Measurements from ENCODE around the gene ALDH1L2. TPM values are rescaled to one million over a fixed set of nuclear protein-coding genes. Genes with fewer than 3 reads are reported as not detected.

The ALDH1L2 gene
- total RNA-seq, 1 experiment from 2014 or later: 1.9 TPM

DNA sequence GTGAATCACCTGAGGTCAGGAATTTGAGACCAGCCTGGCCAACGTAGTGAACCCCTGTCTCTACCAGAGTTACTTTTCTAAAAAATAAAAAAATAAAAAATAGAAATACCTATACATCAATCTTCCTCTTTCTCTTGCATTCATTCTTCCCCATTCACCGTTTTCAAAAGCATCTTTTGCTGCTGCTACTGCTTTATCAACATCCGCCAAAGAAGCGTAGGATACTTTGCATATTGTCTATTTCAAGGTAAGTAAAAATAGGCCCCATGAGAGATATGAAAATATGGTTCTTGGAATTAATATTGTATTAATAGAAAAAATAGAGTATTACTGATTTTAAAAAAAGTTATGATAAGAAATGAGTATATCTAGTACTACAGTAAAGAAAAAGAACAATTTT is 32.3 kb downstream of the ALDH1L2 start:
- Histone ChIP-seq H2AFZ (ENCODE audit: low read length) (no peak overlapping the region), H3K27ac (ENCODE audit: insufficient read length, low read depth, low read length) (no peak overlapping the region), H2BK20ac (ENCODE audit: low read depth, low read length, poor library complexity, severe bottlenecking) (no peak overlapping the region), H3K14ac (ENCODE audit: insufficient read depth, low read length) (no peak overlapping the region), H3K23me2 (ENCODE audit: insufficient read length, low read depth, low read length, poor library complexity, severe bottlenecking) (no peaks in the 10 kb centered on the region), H3K79me2 (ENCODE audit: insufficient read depth, low read length) (no peaks in the 10 kb centered on the region), H2BK5ac (ENCODE audit: insufficient read length, low read length) (no peak overlapping the region), H3K27me3 (ENCODE audit: insufficient read depth, low read length) (no peaks in the 10 kb centered on the region), H2BK15ac (ENCODE audit: low read depth, low read length) (no peak overlapping the region), H3T11ph (ENCODE audit: low read length) (no peak overlapping the region), H3K4me1 (ENCODE audit: insufficient read depth, low read length) (no peaks in the 10 kb centered on the region), H2AK5ac (ENCODE audit: insufficient read length, low read length) (no peak overlapping the region), H3K56ac (ENCODE audit: insufficient read length, low read depth, low read length) (no peak overlapping the region), H3K4ac (ENCODE audit: low read depth, low read length) (no peak overlapping the region), H4K5ac (ENCODE audit: insufficient read length, low read depth, low read length) (no peak overlapping the region), H2BK12ac (ENCODE audit: insufficient read length, low read depth, low read length) (no peak overlapping the region), H3K18ac (ENCODE audit: insufficient read length, low read depth, low read length) (no peak overlapping the region), H3K79me1 (ENCODE audit: insufficient read depth, low read depth, low read length, poor library complexity, severe bottlenecking) (no peaks in the 10 kb centered on the region), H3K23ac (ENCODE audit: insufficient read length, low read depth, low read length) (no peak overlapping the region), H4K20me1 (ENCODE audit: control insufficient read depth, insufficient read depth, insufficient read length) (no peaks in the 10 kb centered on the region), H3K9ac (ENCODE audit: extremely low read depth, insufficient read length, low read length) (no peak overlapping the region), H4K91ac (ENCODE audit: insufficient read length, low read depth, low read length) (no peak overlapping the region), H3K9me3 (ENCODE audit: control insufficient read depth, low read depth, low read length) (no peaks in the 10 kb centered on the region), H4K8ac (replicated peaks; ENCODE audit: insufficient read length, low read depth, low read length) (no peak overlapping the region), H2BK120ac (ENCODE audit: low read depth, low read length, poor library complexity, severe bottlenecking) (no peak overlapping the region), H3K4me2 (ENCODE audit: insufficient read depth, insufficient read length, low read length) (no peak overlapping the region)
- Mint-ChIP-seq H3K4me1 (peaks cover 2 to 4% of the 10 kb centered on the region in 2 experiments; a peak in 3 of 4 replicates), H3K4me3 (no peak overlapping the region), H3K36me3 (ENCODE audit: insufficient read depth in 1 of 3, low read depth in 3 of 3) (peaks cover 6 to 17% (median 15%) of the 10 kb centered on the region in 3 experiments), H3K27me3 (ENCODE audit: low read depth) (no peaks in the 10 kb centered on the region), H3K27ac (no peak overlapping the region), H3K9me3 (peaks cover 10 to 13% of the 10 kb centered on the region in 2 experiments; a peak in 4 of 5 replicates)
- no peak for DNase-seq
- no CpG with 5 or more reads among the region's 4 CpGs for WGBS (ENCODE audit: extremely low coverage, insufficient read length, low lambda C conversion rate)
- TF ChIP-seq CTCF (conservative IDR thresholded peaks at IDR 0.05): no peak

Data from H9 (cell line).